Adrenal gland (tissue), 5 donors: ENCODE data around the gene HPS4.

Source experiments
- POLR2A ChIP-seq, 2 donors: fragments of 450-650 bp; IDR thresholded peaks; one replicate each; pipeline ENCODE4 v1.6.1; 2017; ENCODE audit warnings: antibody characterized with exemption in 2 of 2, mild to moderate bottlenecking in 2 of 2, moderate library complexity in 1 of 2
- TF ChIP-seq, protein P1 (sequence below), 6 experiments: fragments of 450-650 bp in 4 of 6; fragments of 200-600 bp in 2 of 6; sonication (generic) in 1 of 6; IDR thresholded peaks; 1 replicate in 5 of 6; 2 replicates in 1 of 6; pipeline versions ENCODE4 v1.5.1 to v1.8.0; 2016 to 2021; ENCODE audit warnings: antibody characterized with exemption in 6 of 6, mild to moderate bottlenecking in 2 of 6, moderate library complexity in 1 of 6
- donor health status: DM: no; HTN: no; CAD: no.

DNA sequence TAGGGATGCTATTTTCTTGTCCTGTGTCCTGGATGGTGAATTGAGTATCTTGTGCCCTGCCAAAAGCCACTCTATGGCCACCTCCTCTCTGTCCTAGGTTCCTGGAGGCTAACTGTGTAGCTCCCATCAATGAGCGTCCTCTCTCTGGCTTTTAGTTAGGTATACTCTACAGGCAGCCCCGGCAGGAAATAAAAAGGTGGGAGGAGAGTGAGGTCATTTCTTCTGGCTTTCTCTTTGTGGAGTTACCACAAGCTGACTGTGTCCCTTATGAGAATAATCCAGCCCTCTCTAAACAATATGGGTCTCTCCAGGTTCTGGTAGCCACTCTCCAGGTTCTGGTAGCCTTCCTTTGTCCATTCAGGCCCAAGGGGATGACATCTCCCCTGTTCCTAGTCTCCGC, 66.2 kb downstream of the HPS4 start:
- TF ChIP-seq, protein P1, sequence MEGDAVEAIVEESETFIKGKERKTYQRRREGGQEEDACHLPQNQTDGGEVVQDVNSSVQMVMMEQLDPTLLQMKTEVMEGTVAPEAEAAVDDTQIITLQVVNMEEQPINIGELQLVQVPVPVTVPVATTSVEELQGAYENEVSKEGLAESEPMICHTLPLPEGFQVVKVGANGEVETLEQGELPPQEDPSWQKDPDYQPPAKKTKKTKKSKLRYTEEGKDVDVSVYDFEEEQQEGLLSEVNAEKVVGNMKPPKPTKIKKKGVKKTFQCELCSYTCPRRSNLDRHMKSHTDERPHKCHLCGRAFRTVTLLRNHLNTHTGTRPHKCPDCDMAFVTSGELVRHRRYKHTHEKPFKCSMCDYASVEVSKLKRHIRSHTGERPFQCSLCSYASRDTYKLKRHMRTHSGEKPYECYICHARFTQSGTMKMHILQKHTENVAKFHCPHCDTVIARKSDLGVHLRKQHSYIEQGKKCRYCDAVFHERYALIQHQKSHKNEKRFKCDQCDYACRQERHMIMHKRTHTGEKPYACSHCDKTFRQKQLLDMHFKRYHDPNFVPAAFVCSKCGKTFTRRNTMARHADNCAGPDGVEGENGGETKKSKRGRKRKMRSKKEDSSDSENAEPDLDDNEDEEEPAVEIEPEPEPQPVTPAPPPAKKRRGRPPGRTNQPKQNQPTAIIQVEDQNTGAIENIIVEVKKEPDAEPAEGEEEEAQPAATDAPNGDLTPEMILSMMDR (IDR thresholded peaks at IDR 0.05): no peak
- no peak for TF ChIP-seq POLR2A (IDR thresholded peaks at IDR 0.05)
